HG02678 (cell line): ENCODE results near the gene MTMR11.
"Not testable (repeated sequence)": the region's sequence is repeated elsewhere in the genome, so short reads cannot be mapped to it uniquely, and the experiment has no call there.

ENCODE experiments used
- ATAC-seq: cut with Tn5 transposase; IDR thresholded peaks from one replicate; pipeline ENCODE4 v1.9.1; 2021; ENCODE audit warnings: mild to moderate bottlenecking, moderate library complexity; ENCODE audit not compliant: unreplicated experiment

Gene MTMR11, protein sequence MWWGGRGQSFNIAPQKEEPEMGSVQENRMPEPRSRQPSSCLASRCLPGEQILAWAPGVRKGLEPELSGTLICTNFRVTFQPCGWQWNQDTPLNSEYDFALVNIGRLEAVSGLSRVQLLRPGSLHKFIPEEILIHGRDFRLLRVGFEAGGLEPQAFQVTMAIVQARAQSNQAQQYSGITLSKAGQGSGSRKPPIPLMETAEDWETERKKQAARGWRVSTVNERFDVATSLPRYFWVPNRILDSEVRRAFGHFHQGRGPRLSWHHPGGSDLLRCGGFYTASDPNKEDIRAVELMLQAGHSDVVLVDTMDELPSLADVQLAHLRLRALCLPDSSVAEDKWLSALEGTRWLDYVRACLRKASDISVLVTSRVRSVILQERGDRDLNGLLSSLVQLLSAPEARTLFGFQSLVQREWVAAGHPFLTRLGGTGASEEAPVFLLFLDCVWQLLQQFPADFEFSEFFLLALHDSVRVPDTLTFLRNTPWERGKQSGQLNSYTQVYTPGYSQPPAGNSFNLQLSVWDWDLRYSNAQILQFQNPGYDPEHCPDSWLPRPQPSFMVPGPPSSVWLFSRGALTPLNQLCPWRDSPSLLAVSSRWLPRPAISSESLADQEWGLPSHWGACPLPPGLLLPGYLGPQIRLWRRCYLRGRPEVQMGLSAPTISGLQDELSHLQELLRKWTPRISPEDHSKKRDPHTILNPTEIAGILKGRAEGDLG

DNA sequence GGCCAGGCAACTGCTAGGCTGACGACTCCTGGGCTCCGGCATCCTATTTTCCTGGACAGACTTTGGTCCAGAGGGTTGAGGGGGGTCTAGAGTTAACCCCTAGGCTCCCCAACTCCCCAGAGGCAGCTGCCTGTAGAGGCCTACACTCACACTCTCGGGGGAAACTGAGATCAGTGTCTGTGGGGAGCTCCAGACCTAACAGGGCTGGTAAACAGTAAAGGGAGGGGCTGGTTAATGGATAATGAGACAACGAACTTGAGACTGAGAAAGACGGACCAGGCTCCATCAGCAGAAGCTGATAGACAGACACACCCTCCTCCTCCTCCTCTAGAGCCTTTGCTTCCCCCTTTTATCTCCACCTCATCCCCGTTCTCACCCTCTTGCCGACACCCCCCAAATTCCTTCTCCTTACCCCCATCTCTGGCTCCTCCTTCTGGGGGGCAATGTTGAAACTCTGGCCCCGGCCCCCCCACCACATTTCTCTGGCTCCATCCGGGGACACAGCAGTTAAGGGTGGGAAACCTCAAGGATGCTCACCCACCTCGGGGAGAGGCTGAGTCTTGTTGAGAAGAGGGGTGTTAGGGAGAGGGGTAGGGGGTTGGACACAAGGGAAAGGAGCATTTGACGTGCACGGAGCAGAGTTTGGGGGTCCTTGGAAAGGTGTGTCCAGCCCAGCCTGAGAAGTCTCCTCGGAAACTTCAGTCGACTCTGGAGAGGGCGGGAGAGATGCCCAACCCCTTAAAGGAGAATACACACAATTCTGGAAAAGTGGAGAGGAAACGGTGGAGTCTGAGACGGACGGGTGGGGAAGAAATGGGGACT is at the start of gene MTMR11:
MTMR11 (minus strand) TSS at position 710 of the 822 bp plus-strand sequence; CDS start at position 478, 232 bp downstream.
- ATAC-seq: no peak

DNA sequence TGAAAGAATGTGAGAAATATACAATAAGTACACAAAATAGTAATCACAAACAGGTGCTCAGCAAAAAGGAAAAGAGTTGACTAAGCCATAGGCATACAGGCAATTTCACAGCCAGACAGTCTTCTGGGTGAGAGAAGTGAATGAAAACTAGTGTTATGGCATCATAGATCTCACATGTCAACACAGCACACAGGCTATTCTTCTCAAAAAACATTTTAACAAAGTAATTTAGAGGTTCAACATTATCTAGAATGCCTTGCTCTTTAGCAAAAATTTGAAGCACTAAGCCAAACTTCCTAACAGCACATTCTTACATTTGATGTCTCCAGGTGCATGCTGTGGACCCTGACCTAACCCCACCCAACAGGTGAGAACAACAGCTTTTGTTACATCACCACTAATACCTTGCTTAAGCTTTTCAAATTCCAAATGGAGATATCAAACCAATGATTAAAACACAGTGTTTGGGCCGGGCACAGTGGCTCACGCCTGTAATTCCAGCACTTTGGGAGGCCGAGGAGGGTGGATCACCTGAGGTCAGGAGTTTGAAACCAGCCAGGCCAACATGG is 43.4 kb upstream of the MTMR11 start:
- ATAC-seq: no peak

DNA sequence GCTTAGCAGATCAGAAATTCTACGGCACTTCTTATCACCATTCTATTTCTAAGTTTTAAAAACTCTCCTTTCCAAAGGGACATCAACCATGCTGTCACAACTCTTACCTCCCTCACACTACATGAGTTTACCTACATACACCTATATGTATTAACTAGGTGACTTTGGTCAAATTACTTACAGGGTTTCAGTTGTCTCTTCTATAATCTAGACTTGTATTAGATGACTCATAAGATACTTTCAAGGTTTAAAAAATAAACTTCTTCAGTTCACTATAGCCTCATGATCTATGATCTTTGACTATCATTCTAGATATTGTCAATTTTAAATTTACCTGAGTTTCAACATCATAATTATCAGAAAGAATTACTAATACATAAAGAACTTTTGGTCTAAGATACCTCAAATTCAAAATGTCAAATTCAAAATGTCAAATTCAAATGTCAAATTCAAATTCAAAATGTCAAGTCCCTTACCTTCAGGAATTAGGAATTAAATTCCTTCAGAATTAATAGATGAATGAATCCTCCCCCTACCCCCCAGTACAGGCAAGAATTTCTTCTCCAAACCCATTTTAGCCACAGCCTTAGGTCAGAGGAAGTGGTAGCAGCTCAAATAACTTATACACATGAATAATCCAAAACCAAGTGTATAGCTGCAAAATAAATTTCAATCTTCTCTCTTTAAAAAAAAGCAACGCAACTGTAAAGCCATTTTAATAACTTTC is 42.7 kb upstream of the MTMR11 start:
- ATAC-seq: no peak

DNA sequence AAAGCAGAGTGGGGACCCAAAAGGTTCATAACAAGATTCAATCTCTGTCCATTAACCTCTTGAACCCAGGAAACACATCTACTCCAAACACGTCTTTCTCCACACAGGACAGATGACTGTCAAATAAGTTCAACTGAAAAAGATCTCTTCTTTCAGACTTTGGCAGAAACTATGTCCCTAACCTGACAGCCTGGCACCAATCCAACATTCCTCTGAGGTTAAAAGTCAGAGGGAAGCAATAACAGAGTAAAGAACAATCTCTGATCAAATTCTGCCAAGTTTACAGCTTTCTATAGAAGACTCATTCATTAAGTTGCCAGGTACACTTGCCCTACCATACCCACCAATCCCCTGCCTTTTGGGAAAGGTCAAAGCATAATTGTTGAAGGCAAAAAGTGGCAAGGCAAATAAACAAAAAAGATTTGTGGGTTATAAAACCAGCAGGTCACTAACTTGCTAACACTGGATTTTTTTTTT is 41.9 kb upstream of the MTMR11 start:
- ATAC-seq: no peak

DNA sequence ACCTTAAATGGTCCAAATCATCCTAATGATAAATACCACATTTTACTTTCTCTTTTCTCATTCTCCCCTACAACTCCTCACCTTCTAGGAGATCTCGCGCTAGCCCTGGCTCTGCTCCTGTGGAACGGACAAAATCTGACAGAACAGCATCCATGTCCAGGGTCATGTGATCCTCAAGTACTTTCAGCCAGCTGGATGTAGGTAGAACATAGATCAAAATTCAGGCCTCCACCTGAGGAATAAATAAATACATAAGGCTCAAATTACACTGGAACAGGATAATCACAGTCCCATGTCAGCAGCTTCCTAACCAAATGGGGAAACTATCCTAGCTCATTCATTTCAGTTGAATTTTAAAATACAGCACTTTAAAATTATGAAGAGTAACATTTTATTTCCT is 40.7 kb upstream of the MTMR11 start:
- ATAC-seq: no peak

DNA sequence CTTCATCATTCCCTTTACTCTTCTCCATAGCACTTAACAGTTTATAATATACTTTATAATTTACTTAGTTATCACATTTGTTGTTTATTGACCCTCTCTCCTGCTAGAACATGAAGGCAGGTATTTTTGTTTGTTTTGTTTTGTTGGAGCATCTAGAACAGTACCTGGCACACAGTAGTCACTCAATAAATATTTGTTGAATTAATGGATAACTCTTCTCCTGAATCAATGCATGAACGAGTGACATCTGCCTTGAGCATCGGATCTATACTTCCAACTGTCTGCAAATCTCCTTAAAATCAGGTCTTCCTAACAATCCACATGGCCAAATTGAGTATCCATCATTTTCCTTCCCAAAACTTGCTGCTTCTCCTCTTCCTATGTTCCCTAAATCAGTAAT is 35.9 kb upstream of the MTMR11 start:
- no peak for ATAC-seq

DNA sequence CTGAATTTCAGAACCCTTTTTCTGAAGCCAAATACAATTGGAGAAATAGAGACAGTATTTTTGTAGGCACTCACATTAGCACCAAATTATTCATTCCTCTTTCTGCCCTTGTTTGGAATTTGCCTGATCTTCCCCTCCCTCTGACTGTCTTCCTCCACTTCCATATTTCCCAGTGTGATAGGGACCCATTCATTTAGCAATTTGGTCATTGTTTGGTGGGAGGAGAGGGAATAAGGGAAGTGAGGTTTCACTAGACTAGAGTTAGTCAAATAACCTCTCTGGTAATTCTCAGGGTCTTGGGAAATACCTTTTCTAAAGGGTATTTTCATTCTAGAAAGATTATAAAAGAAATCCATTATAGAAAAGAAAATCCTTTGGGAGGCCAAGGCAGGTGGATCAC is 31.0 kb upstream of the MTMR11 start:
- ATAC-seq: no peak

DNA sequence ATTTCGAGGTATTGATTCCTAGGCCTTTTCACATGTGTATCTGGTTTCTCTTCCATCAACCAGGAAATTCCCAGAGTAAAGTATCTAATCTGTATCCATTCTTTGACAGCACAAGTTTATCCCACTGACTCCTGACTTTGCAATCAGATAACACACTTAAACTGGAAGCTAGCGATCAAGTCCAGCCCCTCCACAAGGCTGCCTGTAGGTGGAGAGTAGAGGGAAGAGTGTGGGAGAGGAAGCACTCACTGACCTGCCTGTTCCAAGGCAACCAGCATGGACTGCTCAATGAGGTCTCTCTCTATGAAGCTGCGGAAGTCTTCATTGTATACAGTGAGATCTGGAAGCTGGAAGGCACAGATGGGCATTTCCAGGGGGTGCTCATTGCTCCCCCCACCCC is 30.4 kb upstream of the MTMR11 start:
- no peak for ATAC-seq

DNA sequence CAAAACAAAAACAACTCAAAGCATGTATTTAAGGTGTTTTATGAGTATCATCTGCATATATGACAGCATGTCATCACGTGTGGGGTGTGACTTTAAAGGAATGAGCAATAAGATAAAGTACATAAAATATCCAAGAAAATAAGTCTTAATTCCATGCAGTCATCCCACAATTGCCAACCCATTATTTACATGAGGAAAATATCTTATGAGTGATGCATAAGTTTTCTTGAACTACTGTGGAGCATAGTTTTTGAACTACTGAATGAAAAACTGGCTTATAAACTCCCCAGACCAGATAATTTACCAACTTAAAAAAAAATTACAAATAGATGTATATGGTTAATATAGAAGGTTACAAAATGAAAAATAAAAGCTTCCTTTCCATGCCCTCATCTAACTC is 29.7 kb upstream of the MTMR11 start:
- no peak for ATAC-seq

DNA sequence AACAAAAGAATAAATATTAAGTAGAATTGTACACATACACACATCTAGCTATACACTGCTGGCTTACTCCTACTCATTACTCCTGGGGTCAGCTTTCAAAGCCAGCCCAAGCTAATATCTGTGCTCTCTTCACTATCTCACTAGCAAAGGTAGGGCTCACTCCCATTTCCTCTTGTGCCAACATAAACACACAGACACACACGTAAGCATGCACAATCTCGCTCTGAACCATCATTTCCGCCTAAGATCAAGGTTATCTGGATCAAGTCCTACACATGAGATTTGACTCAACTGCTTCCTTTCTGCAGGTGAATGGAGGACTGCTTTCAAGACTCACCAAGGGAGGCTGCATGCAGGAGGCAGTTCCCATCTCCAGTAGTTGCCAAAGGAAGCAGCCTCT is 28.8 kb upstream of the MTMR11 start:
- ATAC-seq: no peak

DNA sequence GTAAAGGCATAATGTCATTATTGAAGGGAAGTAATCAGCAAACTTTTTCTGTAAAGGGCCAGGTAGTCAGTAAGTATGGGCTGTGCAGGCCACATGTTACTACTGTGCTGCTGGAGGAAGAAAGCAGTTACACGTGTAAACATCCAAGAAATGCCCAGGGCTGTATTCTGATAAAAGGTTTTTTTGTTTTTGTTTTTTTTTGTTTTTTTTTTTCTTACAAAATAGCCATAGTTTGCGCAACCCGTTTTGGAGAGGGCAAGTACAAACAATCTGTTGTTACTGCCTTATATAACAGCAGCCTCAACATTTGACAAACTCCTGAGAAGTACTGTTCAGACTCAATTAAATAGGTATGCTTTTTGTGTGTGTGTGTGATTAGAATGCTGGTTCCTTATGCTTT is 26.7 kb upstream of the MTMR11 start:
- no peak for ATAC-seq

DNA sequence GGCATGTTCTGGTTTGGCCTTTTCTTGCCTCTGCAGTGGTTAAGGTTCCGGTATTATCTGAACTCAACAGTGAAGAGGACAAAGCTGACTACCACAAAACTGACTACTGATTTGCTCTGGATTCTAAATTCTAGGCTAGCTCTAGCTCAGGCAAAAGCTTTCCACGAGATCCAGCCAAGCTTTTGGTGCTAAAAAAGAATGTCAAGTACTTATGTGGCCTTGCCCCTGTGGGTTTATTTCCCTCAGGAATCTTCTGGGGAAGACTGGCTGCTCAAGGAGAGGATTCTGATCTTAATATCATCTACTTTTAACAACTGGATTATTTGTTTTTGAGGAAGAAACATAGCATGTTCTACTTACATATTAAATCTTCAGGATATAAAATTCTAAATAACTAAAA is 26.1 kb upstream of the MTMR11 start:
- no peak for ATAC-seq

DNA sequence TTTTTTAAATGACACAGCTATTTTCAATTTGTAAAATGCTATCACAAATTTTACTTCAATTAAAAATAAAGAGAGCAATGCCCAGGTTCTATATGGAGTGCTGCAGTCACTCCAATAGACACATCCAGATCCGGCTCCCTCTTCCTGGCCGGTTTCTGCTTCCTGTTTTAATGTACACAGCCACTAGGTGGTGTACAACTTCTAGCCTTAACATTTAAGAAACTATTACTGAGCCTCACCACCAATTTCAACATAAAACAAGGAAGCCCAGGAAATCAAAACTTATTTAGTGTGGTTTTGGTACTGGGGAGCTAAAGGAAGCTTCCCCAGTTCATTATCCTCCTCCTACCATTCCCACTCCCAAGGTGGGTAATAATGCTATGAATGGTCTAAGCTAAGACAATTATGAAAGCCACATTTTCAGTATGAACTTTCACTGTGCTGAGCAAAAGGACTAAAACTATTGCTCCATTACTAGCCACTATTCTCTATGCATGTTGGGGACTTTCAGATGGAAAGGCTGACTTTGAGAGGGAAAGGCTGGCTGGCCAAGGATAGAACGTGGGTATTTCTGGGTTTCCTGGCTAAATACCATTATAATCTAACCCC is 25.5 kb upstream of the MTMR11 start:
- no peak for ATAC-seq

DNA sequence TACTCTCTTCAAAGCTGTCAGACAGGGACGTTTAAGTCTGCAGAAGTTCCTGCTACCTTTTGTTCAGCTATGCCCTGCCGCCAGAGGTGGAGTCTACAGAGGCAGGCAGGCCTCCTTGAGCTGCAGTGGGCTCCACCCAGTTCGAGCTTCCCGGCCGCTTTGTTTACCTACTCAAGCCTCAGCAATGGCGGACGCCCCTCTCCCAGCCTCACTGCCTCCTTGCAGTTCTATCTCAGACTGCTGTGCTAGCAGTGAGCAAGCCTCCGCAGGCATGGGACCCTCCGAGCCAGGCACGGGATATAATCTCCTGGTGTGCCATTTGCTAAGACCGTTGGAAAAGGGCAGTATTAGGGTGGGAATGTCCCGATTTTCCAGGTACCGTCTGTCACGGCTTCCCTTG is 20.9 kb upstream of the MTMR11 start:
- not testable (repeated sequence) for ATAC-seq

DNA sequence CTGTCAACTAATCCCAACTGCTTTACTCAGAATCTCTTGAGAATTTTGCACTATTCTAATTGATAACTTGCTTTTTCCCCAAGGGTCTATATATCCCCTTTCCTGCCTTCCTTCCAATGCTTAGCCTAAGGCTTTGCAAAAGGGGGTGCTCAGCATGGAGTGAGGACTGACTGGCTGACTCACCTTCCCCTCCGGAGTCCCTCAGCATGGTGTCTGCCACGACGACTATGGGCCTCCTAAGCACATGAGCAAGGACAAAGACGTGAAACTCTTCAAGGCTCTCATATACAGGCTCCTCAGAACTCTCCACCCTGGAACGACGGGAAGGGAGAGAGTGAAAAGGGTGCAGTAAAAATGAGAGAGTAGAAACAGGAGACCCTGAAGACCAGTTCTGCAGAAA is 13.2 kb upstream of the MTMR11 start:
- no peak for ATAC-seq

DNA sequence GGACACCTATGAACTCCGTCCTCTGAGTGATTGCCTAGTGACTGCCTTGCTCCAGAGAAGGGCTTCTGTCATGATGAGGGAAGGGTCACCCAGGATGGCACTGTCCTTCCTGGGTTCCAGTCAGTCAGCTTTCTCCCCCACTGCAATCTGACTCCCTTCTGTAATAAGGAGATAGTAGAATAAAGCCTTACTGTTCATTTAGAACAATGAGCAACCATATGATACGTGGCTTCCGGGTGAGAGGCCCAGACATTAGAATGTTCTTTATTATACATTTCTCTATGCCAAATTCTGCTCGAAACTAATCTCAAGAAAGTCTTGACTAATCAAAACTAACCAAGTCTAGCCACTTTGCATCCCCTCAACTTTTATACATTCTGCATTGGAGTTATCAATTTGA is 8.5 kb upstream of the MTMR11 start:
- ATAC-seq: no peak

DNA sequence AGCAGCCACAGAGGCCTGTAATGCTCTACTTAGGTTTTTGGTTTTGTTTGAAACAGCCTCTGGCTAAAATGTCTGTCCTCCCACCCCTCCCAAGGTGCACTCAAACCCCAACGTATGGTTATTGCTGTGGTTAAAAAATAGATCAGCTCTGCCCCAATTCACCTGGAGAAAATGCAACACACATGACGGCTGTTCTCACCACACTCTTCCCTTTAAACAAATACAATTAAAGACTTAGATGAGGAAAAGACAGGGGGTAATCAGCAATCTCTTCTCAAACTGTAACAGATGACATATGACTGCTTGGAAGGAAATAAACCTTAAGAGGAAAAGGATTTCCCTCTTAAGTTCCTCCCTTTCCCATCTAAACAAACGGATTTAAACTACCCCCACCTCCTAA is 6.2 kb upstream of the MTMR11 start:
- ATAC-seq: no peak

DNA sequence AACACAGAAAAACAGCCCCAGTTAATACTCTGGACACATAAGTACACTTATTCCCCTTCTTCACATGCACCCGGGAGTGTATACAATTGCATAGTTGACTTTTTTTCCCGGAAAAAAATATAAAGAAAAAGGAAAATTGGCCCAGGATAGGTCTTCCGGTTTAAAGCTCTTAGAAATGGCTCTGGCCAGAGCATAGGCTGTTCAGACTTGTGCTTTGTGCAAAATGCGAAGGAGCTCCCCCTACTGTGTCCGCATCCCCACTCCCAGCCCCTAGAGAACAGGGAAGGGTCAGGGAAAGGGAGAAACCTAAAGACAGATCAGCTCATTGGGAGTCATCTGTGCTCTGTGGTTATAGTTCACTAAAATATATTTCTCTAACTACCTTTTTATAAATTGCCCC is 5.5 kb upstream of the MTMR11 start:
- ATAC-seq: no peak

DNA sequence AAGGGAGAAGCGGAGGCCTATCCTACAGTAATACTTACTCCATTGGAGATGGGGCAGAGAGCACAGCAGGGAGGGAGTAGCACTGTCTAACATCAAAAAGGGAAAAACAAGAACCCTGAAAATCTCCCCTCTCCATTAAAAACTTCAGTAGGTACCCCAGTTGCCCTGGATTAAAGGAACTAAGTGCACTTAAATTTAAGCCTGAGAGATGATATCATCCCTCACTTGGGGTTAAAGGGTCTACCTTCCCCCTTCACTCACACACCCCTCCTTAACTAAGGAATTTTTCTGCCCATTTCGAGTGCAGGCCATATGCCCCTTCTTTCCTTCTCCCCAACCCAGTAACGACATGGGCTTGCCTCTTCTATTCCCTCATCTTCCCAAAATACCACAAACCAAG is 3.7 kb upstream of the MTMR11 start:
- no peak for ATAC-seq

DNA sequence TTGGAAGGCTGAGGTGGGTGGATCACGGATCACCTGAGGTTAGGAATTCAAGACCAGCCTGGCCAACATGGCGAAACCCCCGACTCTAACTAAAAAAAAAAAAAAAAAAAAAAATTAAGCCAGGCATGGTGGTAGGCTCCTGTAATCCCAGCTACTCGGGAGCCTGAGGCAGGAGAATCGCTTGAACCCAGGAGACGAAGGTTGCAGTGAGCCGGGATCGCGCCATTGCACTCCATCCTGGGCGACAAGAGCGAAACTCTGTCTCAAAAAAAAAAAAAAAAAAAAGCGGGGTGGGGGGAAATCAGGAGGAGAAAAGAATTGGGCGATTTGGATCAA is 2.0 kb upstream of the MTMR11 start:
- not testable (repeated sequence) for ATAC-seq
